Stimulated activated CD4-positive, alpha-beta T cell treated with anti-CD3 and anti-CD28 coated beads, Interleukin-2, amount 100 ng/mL, for 4 hours (primary cell): ENCODE results near the gene FIGNL1.

ENCODE experiments used
- DNase-seq: peaks from one replicate; pipeline ENCODE4 v3.0.0-alpha.2; 2020; ENCODE audit warnings: low read depth

Gene FIGNL1

DNA sequence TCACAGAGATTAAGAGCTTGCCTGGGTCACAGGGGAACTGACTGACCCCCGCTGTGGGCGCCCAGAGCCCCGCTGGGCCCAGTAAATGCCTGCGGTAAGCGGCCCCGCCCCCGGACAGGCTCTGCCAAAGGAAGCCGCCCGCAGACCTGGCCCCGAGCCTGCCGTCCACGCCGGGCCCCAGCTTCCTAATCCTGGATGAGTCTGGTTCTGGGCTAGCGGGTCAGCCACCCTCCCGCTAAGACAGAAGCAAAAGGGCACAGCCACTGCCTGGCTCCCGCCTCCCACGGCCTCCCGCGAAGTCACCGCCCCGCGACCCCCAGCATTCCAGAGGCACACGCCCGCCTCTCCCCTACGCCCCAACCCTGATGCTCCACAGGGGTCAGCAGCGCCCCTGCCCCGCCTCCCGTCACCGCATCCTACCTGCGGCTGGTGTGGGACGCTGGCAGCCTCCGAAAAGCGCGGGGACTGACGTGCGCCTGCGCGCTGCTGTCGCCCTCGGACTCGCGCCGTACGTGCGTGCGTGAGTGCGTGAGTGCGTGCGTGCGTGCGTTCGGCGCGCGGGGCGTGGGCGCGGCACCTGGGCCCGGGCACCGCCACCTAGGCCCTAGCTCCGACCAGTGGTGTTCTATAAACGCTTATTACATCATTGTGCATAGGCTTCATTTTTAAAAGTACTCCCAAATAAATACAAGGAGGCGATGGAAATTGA lies at the start of gene FIGNL1:
TSS of gene FIGNL1 (minus strand) at position 470 of the 709 bp plus-strand sequence. CDS start 3,063 bp downstream, outside the sequence.
- DNase-seq = peak; percentile 80

DNA sequence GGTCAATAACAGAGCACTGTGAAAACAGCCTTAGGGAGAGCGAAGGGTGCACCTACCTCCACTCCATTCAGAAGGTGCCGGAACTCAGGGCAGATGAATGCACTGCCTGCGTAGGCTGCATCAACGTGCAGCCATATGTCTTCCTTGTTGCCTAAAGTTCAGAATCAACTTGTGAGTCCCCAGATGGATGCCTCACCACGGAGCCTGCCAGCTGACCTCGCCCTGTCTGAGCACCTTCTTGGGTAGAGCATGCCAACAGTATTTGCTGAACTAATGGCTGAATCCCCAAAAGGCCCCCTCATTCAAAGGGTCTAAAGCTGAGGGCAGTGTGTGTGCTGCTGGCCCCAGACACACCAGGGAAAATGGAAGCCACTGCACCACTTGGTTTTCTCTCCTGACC lies 48.9 kb upstream of the FIGNL1 start:
- DNase-seq = no peak

DNA sequence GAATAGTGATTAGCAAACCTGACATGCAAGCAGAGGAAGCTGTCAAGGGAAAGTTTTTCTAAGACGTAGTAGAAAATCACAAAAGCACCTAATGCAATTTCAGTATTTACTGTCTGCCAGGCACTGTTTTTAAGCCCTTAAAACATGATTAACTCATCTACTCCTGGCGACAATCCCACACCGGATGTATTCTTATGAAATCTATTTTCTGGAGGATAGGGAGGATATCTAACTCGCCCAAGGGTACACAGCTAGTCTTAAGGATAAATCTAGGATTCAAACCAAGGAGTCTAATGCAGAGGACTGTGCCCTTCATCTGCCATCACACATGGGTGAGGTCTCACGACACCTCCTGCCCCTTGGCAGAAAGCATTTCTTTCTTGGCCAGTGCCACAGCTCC lies 47.8 kb upstream of the FIGNL1 start:
- no peak for DNase-seq

DNA sequence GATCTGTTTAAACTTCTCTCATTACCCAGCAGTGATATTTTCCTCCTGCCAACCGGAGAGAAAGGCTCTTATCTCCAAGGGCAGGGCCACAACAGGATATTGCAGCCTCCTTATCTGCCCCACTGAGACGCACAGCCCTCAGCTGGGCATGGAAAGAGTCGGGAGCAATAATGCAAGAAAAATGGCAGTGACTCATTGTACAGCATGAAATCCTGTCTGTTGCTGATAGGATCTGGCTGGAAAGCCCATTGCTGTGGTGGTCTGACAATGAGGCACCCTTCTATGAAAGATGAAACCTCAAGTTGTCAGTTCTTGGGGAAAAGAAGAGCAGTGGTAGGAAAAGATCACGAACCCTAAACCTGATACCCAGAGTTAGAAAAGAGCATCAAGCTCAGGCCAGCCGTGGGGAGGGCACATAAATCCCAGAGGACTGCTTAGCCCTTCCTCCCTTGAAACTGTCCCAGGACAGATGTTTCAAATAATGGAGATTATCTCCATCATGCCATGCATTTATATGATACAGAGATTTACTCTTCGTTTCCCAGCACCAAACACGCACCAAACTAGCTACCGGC lies 47.0 kb upstream of the FIGNL1 start:
- DNase-seq = no peak

- no peak for DNase-seq
Observed at GRCh38 chr7:50496569-50496968, 46.4 kb upstream of the FIGNL1 start.

DNA sequence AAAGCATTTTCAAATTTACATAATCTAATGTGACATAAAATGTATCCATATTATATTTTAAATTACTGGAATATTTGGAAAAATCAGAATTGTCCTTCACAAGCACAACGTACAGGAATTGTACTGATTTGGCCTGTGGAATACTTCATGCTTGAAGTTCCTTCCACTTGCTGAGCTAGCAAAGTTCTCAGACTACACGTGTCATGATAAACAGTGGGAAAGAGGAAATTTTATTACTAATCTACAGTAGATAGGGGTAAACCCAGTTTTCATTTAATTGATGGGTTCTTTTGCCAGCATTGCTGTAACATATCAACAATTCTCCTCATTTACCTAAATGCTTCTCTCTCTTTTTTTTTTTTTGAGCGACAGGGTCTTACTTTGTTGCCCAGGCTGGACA lies 45.6 kb upstream of the FIGNL1 start:
- DNase-seq = no peak

DNA sequence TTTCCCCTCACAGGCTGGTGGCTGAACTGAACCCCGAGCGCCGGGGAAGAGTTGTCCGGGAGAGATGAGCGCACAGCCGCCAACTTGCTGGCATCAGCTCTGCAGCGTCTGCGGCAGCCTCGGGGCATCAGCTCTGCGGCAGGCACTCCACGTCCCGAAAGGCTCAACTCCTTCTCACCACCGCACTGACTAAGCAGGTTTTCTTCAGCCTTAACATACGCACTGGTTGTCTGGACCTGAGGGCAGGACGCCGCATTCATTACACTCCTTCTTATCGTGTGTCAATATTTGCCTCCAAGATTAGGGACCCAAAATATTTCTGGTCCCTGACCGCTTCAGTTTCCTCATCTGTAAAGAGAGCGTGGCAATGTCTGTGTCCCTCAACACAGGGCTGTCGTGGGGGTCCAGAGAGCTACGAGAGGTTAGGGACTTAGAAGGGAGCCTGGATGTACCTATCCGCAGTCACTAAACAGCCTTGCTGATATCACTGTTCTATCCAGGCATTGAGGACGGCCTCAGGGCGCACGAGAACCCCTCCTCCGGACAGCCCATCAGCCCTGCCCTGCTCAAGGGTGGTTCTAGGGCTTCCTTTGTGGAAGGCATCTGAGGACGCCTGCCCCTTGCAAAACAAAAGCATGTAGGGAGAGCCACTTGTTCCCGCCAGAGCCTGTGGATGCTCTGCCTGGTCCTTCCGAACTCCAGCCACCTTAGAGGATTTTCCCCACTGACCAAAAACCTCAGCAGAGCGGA lies 42.8 kb upstream of the FIGNL1 start:
- DNase-seq = no peak

DNA sequence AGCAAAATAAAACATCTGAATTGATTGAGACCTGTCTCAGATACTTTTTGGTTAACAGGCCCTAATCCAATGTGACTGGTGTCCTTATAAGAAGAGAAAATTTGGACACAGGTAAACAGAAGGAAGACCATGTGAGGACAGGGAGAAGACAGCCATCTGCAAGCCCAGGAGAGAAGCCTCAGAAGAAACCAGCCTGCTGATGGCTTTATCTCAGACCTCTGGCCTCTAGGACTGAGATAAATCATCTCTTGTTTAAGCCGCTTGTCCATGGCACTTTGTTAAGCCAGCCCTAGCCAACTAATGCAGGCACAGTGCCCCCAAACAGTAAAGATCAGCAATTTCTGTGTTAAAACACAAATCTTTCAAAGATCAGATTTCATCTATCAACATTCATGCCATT lies 41.8 kb upstream of the FIGNL1 start:
- DNase-seq = no peak

- DNase-seq = no peak
Observed at GRCh38 chr7:50491209-50491608, 41.1 kb upstream of the FIGNL1 start.

DNA sequence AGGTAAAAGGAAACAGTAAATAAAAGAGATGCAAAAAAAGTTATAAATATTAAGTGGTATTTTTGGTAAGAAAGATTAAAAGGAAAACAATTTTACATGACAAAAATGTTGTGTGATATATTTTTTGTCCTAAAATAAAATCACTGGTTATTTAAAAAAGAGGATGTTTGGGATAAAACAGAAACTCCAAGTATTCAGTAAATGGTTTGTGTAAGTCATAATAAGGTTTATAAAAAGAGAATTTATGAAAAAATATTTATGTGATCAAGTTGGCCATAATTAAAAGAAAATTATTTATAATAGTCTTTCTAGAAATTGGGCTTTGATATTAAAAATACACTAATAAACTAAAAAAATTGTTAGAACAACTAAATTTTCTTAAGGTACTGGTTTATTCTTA lies 38.2 kb upstream of the FIGNL1 start:
- DNase-seq = no peak

DNA sequence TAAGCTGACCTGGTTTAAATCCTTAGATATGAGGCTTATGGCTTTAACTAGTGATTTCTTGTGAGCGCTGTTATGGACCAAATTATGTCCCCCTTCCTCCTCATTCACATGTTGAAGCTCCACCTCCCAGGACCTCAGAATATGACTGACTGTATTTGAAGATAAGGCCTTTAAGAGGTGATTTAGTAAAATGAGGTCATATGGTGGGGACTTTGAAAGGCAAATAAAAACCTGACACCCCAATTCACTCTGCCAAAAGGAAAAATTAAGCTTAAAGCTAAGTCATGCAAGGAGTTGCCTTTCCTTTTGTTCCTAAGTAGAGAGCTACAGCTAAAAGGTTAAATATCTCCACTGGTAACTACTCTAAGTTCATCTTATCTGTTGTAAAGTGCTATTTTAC lies 36.4 kb upstream of the FIGNL1 start:
- DNase-seq = no peak

DNA sequence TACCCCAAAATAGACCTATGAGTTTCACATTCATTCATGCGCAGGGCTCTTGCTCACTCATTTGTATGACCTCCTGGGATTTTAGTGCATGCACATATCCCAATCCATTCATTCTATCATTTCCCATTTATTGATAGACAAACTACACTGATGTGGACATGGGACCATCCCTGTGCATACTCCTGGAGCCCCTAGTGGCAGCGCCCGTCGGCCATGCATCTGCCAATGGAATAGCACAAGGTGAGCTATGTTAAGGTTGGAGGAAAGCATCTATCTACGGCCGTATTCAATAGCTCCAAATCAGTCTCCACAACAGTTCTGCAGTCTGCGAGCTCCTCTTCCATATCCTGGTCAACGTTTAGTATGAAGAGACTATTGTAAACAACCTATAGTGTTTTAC lies 31.7 kb upstream of the FIGNL1 start:
- DNase-seq = no peak

DNA sequence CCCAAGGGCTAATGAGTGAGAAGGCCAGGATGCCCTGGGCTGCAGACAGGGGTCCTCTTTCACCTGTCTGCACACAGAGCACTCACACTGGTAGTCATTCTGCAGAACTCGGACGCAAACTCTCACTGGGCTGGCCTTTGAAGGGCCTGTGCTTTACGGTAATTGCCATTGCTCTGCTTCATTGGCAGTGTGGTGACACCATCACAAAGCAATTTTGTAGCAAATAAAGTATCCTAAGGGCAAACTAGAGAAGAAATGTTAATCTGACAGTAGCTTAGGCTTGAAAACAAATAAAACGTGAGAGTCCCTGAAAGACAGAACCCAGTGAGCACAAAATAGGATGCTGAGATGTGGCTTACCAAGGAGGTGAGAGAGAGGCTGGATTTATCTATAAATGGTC lies 30.6 kb upstream of the FIGNL1 start:
- DNase-seq = no peak

DNA sequence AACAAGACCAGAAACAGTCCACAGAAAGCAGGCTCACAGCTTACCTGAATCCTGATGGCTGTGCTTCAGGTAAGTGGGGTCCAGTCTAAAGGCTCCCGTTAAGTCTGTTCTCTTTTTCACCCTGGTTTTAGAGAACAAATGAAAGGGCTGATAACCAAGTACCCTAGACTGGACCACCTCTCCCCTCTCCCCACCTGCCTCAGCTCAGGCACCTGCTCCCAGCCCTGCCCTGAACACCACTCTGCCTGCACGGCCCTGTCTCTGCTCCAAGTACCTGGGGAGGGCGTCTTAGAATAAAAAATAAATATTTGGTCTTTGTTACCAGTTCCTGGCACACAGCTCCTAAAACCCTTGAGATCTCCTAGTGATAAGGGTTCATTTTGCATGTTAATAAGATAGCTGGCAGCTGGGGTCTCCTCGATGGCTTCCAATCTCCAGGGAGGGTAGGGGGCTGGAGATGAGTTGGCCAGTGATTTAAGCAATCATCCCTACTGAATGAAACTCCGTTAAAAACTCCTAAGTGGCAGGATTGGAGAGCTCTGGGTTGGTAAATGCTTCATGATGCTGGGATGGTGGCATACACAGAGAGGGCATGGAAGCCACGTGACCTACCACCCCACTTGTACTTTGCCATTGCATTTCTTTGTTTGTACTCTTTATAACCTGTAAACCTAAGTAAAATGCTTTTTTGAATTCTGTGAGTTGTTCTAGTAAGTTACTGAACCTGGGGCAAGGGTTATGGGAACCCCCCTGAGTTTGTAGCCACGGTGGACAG lies 29.8 kb upstream of the FIGNL1 start:
- DNase-seq = no peak

DNA sequence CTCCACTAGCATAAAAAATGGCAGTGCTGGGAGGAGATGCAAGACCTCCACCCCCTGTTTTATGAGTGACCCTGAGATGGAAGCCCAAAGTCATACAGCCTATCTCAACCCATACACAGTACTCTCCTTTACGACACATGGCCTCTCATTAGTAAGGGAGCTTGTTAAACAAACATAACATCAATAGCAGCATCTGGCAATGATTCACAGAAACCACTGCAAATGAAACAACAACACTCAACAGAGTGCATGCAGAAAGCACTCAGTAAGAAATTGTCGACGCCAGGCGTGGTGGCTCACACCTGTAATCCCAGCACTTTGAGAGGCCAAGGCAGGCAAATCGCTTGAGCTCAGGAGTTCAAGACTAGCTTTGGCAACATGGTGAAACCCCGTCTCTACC lies 27.5 kb upstream of the FIGNL1 start:
- no peak for DNase-seq

GRCh38 chr7:50476953-50477625 lies 26.9 kb upstream of the FIGNL1 start:
- no peak for DNase-seq

DNA sequence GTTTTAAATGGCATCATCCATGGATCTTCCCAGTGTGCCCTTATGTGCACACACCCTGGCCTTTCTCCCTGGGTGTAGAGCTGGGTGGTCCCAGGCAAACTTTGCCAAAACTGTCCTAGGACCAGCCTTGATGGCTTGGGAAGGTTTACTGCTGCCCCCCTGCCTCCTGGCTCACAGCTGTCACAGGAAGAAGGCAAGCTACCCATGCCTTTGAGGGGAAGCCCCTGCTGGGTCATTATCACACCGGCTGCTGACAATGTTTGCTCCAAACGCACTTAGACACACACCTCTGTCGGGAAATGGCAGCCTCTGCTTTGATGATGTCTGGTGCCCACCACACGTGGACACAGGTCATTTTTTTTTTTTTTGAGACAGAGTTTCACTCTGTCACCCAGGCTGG lies 25.2 kb upstream of the FIGNL1 start:
- DNase-seq = no peak

GRCh38 chr7:50474382-50475160 lies 24.4 kb upstream of the FIGNL1 start:
- no peak for DNase-seq

GRCh38 chr7:50473531-50473930 lies 23.4 kb upstream of the FIGNL1 start:
- no peak for DNase-seq

- no peak for DNase-seq
Observed at GRCh38 chr7:50472427-50472826, 22.3 kb upstream of the FIGNL1 start.

GRCh38 chr7:50471970-50472369 lies 21.8 kb upstream of the FIGNL1 start:
- no peak for DNase-seq
